ENCODE data around the gene GIMAP2. TPM values are rescaled to one million over a fixed set of nuclear protein-coding genes. Genes with fewer than 3 reads are reported as not detected.
"Not testable (repeated sequence)": the region's sequence is repeated elsewhere in the genome, so short reads cannot be mapped to it uniquely, and the experiment has no call there.

Gene GIMAP2
- total RNA-seq, 1 donor from 2014 or later, result 1.9 TPM

DNA sequence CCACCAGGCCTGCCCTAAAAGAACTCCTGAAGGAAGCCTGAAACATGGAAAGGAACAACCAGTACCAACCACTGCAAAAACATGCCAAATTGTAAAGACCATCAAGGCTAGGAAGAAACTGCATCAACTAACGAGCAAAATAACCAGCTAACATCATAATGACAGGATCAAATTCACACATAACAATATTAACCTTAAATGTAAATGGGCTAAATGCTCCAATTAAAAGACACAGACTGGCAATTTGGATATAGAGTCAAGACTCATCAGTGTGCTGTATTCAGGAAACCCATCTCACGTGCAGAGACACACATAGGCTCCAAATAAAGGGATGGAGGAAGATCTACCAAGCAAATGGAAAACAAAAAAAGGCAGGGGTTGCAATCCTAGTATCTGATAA lies 5.1 kb upstream of the GIMAP2 start:
- H3K27me3 Mint-ChIP-seq (ENCODE audit: unreplicated experiment); H3K27ac Mint-ChIP-seq (ENCODE audit: unreplicated experiment): not testable (repeated sequence)

GRCh38 chr7:150686030-150686631 lies 625 bp downstream of the GIMAP2 start:
- TF ChIP-seq CTCF (IDR thresholded peaks at IDR 0.05; ENCODE audit: unreplicated experiment), result no peak
- no peak overlapping the region for H3K4me3 Mint-ChIP-seq (ENCODE audit: unreplicated experiment)
- H3K27ac Mint-ChIP-seq (ENCODE audit: unreplicated experiment), result peak overlapping the region; percentile 57
- peaks cover 27% of the 10 kb centered on the region for H3K36me3 Mint-ChIP-seq (ENCODE audit: low read depth, unreplicated experiment)
- DNase-seq (ENCODE audit: low spot score), result no peak
- H3K4me1 Mint-ChIP-seq (ENCODE audit: unreplicated experiment), result peaks cover 37% of the 10 kb centered on the region
- peaks cover 6% of the 10 kb centered on the region for H3K9me3 Mint-ChIP-seq (ENCODE audit: unreplicated experiment)
- peaks cover 6% of the 10 kb centered on the region for H3K27me3 Mint-ChIP-seq (ENCODE audit: unreplicated experiment)

More for the DNA sequence above, 5.1 kb upstream of the GIMAP2 start:
- Mint-ChIP-seq H3K9me3 (ENCODE audit: unreplicated experiment) (peaks cover 12% of the 10 kb centered on the region), H3K4me1 (ENCODE audit: unreplicated experiment) (peaks cover 32% of the 10 kb centered on the region), H3K36me3 (ENCODE audit: low read depth, unreplicated experiment) (peaks cover 24% of the 10 kb centered on the region)
- DNase-seq (ENCODE audit: low spot score); H3K4me3 Mint-ChIP-seq (ENCODE audit: unreplicated experiment): not testable (repeated sequence)

- Mint-ChIP-seq H3K4me1 (ENCODE audit: unreplicated experiment) (peaks cover 44% of the 10 kb centered on the region), H3K36me3 (ENCODE audit: low read depth, unreplicated experiment) (peaks cover 23% of the 10 kb centered on the region), H3K27ac (ENCODE audit: unreplicated experiment) (no peak overlapping the region), H3K9me3 (ENCODE audit: unreplicated experiment) (no peaks in the 10 kb centered on the region), H3K4me3 (ENCODE audit: unreplicated experiment) (no peak overlapping the region), H3K27me3 (ENCODE audit: unreplicated experiment) (peaks cover 10% of the 10 kb centered on the region)
- no peak for TF ChIP-seq CTCF (IDR thresholded peaks at IDR 0.05; ENCODE audit: unreplicated experiment)
- no peak for DNase-seq (ENCODE audit: low spot score)
Observed at GRCh38 chr7:150688630-150689029, 3.1 kb downstream of the GIMAP2 start.

GRCh38 chr7:150695654-150696053 lies 10.1 kb downstream of the GIMAP2 start:
- peaks cover 14% of the 10 kb centered on the region for H3K36me3 Mint-ChIP-seq (ENCODE audit: low read depth, unreplicated experiment)
- peaks cover 13% of the 10 kb centered on the region for H3K9me3 Mint-ChIP-seq (ENCODE audit: unreplicated experiment)
- peaks cover 7% of the 10 kb centered on the region for H3K27me3 Mint-ChIP-seq (ENCODE audit: unreplicated experiment)
- DNase-seq (ENCODE audit: low spot score), result no peak
- no peak overlapping the region for H3K4me3 Mint-ChIP-seq (ENCODE audit: unreplicated experiment)
- TF ChIP-seq CTCF (IDR thresholded peaks at IDR 0.05; ENCODE audit: unreplicated experiment), result no peak
- no peak overlapping the region for H3K27ac Mint-ChIP-seq (ENCODE audit: unreplicated experiment)
- H3K4me1 Mint-ChIP-seq (ENCODE audit: unreplicated experiment), result peaks cover 15% of the 10 kb centered on the region

DNA sequence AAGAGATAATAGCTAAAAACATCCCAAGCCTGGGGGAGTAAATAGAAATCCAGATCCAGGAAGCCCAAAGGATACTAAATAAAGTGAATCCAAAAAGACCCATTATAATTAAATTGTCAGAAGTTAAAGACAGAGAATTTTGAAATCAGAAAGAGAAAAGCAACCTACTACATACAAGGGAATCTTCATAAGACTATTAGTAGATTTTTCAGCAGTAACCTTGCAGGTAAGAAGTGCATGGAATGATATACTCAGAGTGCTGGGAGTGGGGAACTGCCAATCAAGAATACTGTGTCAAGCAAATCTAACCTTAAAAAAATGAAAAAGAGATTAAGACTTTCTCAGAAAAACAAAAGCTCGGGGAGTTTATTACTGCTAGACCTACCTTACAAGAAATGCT lies 17.7 kb downstream of the GIMAP2 start:
- Mint-ChIP-seq H3K27me3 (ENCODE audit: unreplicated experiment) (no peaks in the 10 kb centered on the region), H3K27ac (ENCODE audit: unreplicated experiment) (no peak overlapping the region), H3K4me3 (ENCODE audit: unreplicated experiment) (no peak overlapping the region), H3K9me3 (ENCODE audit: unreplicated experiment) (peaks cover 29% of the 10 kb centered on the region), H3K4me1 (ENCODE audit: unreplicated experiment) (no peaks in the 10 kb centered on the region), H3K36me3 (ENCODE audit: low read depth, unreplicated experiment) (peaks cover 24% of the 10 kb centered on the region)
- no peak for TF ChIP-seq CTCF (IDR thresholded peaks at IDR 0.05; ENCODE audit: unreplicated experiment)
- no peak for DNase-seq (ENCODE audit: low spot score)
